Cardiac muscle cell (in vitro differentiated cells and primary cell): ENCODE data around the gene FGFR2. TPM values are rescaled to one million over a fixed set of nuclear protein-coding genes. Genes with fewer than 3 reads are reported as not detected.

Experiments used
- DNase-seq, 2 donors: peaks; one replicate each; pipeline versions ENCODE4 v3.0.0 to v3.0.0-alpha.2; 2010 to 2017; ENCODE audit warnings: low read depth in 1 of 2, low spot score in 1 of 2
- H3K27ac ChIP-seq: fragments of 200-600 bp; sonication (generic); 2 replicates; pipeline ENCODE4 v1.5.1; 2016
- H3K27me3 ChIP-seq: fragments of 200-600 bp; sonication (generic); 2 replicates; pipeline ENCODE4 v1.6.0; 2016; ENCODE audit warnings: control low read depth
- H3K36me3 ChIP-seq: fragments of 200-600 bp; sonication (generic); 2 replicates; pipeline ENCODE4 v1.5.1; 2016; ENCODE audit warnings: control low read depth
- H3K4me1 ChIP-seq: fragments of 200-600 bp; sonication (generic); 2 replicates; pipeline ENCODE4 v1.8.1; 2017; ENCODE audit warnings: low read depth, mild to moderate bottlenecking, mixed run types
- H3K4me3 ChIP-seq: fragments of 200-600 bp; sonication (generic); 2 replicates; pipeline ENCODE4 v1.5.1; 2016; ENCODE audit warnings: mild to moderate bottlenecking
- H3K9me3 ChIP-seq: fragments of 200-600 bp; sonication (generic); 2 replicates; pipeline ENCODE4 v1.5.1; 2017; ENCODE audit warnings: low read depth, mild to moderate bottlenecking, control low read depth
- CTCF ChIP-seq: IDR thresholded peaks from 2 replicates; pipeline ENCODE4 v1.5.1; 2012; ENCODE audit warnings: low read depth, mild to moderate bottlenecking, low read length
- polyA plus RNA-seq: library from polyadenylated mRNA; unstranded; fragments of >200 nt; fragmentation: Nextera tagmentation; extraction: Ambion mirVana; gene quantifications from 2 replicates; pipeline ENCODE4 v1.2.1, GENCODE V29; 2016
- total RNA-seq: library from RNA; depleted of rRNA; stranded (reverse); fragments of >200 nt; gene quantifications from 2 replicates; pipeline ENCODE4 v1.2.3, GENCODE V29; 2016

The FGFR2 gene
- total and polyA plus RNA-seq, 2 experiments from 2014 or later = 47.5 to 50.6 TPM

- no peak for TF ChIP-seq CTCF
- Histone ChIP-seq H3K27ac (no peak overlapping the region), H3K9me3 (no peaks in the 10 kb centered on the region), H3K4me3 (no peak overlapping the region), H3K4me1 (peaks cover 29% of the 10 kb centered on the region), H3K36me3 (no peaks in the 10 kb centered on the region), H3K27me3 (no peaks in the 10 kb centered on the region)
- no peak for DNase-seq
Measured at GRCh38 chr10:121583258-121583657, 15.0 kb downstream of the FGFR2 start.

GRCh38 chr10:121580276-121581116, 17.7 kb downstream of the FGFR2 start:
- H3K27me3 ChIP-seq = no peaks in the 10 kb centered on the region
- no peak for DNase-seq
- peak overlapping the region; percentile 83 for H3K27ac ChIP-seq
- H3K9me3 ChIP-seq = no peaks in the 10 kb centered on the region
- TF ChIP-seq CTCF = no peak
- peaks cover 48% of the 10 kb centered on the region for H3K4me1 ChIP-seq
- no peaks in the 10 kb centered on the region for H3K36me3 ChIP-seq
- no peak overlapping the region for H3K4me3 ChIP-seq

GRCh38 chr10:121579656-121580055, 18.6 kb downstream of the FGFR2 start:
- peaks cover 55% of the 10 kb centered on the region for H3K4me1 ChIP-seq
- H3K36me3 ChIP-seq = no peaks in the 10 kb centered on the region
- no peaks in the 10 kb centered on the region for H3K27me3 ChIP-seq
- H3K27ac ChIP-seq = peak overlapping the region; percentile 83
- H3K9me3 ChIP-seq = no peaks in the 10 kb centered on the region
- DNase-seq = no peak
- H3K4me3 ChIP-seq = no peak overlapping the region
- TF ChIP-seq CTCF = no peak

GRCh38 chr10:121578965-121579364, 19.3 kb downstream of the FGFR2 start:
- no peaks in the 10 kb centered on the region for H3K36me3 ChIP-seq
- peak overlapping the region; percentile 83 for H3K27ac ChIP-seq
- H3K27me3 ChIP-seq = no peaks in the 10 kb centered on the region
- DNase-seq = peak in 1 of 2 donors; percentile 59
- H3K4me3 ChIP-seq = no peak overlapping the region
- no peaks in the 10 kb centered on the region for H3K9me3 ChIP-seq
- peaks cover 58% of the 10 kb centered on the region for H3K4me1 ChIP-seq
- TF ChIP-seq CTCF = no peak

GRCh38 chr10:121578298-121578697, 19.9 kb downstream of the FGFR2 start:
- no peaks in the 10 kb centered on the region for H3K36me3 ChIP-seq
- no peaks in the 10 kb centered on the region for H3K27me3 ChIP-seq
- DNase-seq = no peak
- no peaks in the 10 kb centered on the region for H3K9me3 ChIP-seq
- H3K4me3 ChIP-seq = no peak overlapping the region
- peak overlapping the region; percentile 83 for H3K27ac ChIP-seq
- peaks cover 65% of the 10 kb centered on the region for H3K4me1 ChIP-seq
- TF ChIP-seq CTCF = no peak
